ENCODE measurements around the gene TSPAN17. TPM values are rescaled to one million over a fixed set of nuclear protein-coding genes. Genes with fewer than 3 reads are reported as not detected.
"Not testable (repeated sequence)": the region's sequence is repeated elsewhere in the genome, so short reads cannot be mapped to it uniquely, and the experiment has no call there.

Gene TSPAN17
- total RNA-seq = 37.3 and 37.5 TPM in 2 replicates
- long read RNA-seq, partial matches to known transcripts = 3 of 6 reads
- long read RNA-seq, other reads (novel, unspliced or antisense) = 1 of 6 reads

- no peak for TF ChIP-seq CTCF (IDR thresholded peaks at IDR 0.05; ENCODE audit: unreplicated experiment)
- Mint-ChIP-seq H3K9me3 (ENCODE audit: low read depth) (no peaks in the 10 kb centered on the region), H3K4me1 (ENCODE audit: low read depth) (no peaks in the 10 kb centered on the region), H3K27ac (peak within 1 kb of the TSS; percentile 85), H3K4me3 (ENCODE audit: low read depth) (peak within 1 kb of the TSS; percentile 82), H3K36me3 (ENCODE audit: insufficient read depth) (peaks cover 2% of the 10 kb centered on the region), H3K27me3 (peaks cover 14% of the 10 kb centered on the region)
- peak; percentile 100 for DNase-seq (ENCODE audit: low spot score, unreplicated experiment)
These were observed at the start of gene TSPAN17 for GRCh38 chr5:176647030-176647842. TSPAN17 (plus strand) TSS chr5:176647484; CDS start chr5:176647616, 132 bp downstream.

- H3K9me3 Mint-ChIP-seq (ENCODE audit: low read depth); H3K4me1 Mint-ChIP-seq (ENCODE audit: low read depth); H3K36me3 Mint-ChIP-seq (ENCODE audit: insufficient read depth); H3K4me3 Mint-ChIP-seq (ENCODE audit: low read depth); H3K27ac Mint-ChIP-seq; DNase-seq (ENCODE audit: low spot score, unreplicated experiment): not testable (repeated sequence)
- peaks cover 20% of the 10 kb centered on the region for H3K27me3 Mint-ChIP-seq
These were observed 47.4 kb upstream of the TSPAN17 start for GRCh38 chr5:176599749-176600430.

GRCh38 chr5:176601901-176602482 lies 45.3 kb upstream of the TSPAN17 start:
- peaks cover 14% of the 10 kb centered on the region for H3K27me3 Mint-ChIP-seq
- TF ChIP-seq CTCF (IDR thresholded peaks at IDR 0.05; ENCODE audit: unreplicated experiment) = no peak
- no peaks in the 10 kb centered on the region for H3K9me3 Mint-ChIP-seq (ENCODE audit: low read depth)
- DNase-seq (ENCODE audit: low spot score, unreplicated experiment) = no peak
- H3K36me3 Mint-ChIP-seq (ENCODE audit: insufficient read depth) = peaks cover 1% of the 10 kb centered on the region
- peaks cover 3% of the 10 kb centered on the region for H3K4me1 Mint-ChIP-seq (ENCODE audit: low read depth)
- H3K27ac Mint-ChIP-seq = no peak overlapping the region
- H3K4me3 Mint-ChIP-seq (ENCODE audit: low read depth) = no peak overlapping the region

GRCh38 chr5:176603091-176603490 lies 44.2 kb upstream of the TSPAN17 start:
- H3K4me1 Mint-ChIP-seq (ENCODE audit: low read depth) = peaks cover 3% of the 10 kb centered on the region
- peak overlapping the region; percentile 26 for H3K27ac Mint-ChIP-seq
- H3K9me3 Mint-ChIP-seq (ENCODE audit: low read depth) = no peaks in the 10 kb centered on the region
- peaks cover 14% of the 10 kb centered on the region for H3K27me3 Mint-ChIP-seq
- H3K4me3 Mint-ChIP-seq (ENCODE audit: low read depth) = no peak overlapping the region
- no peak for TF ChIP-seq CTCF (IDR thresholded peaks at IDR 0.05; ENCODE audit: unreplicated experiment)
- DNase-seq (ENCODE audit: low spot score, unreplicated experiment) = no peak
- peaks cover 1% of the 10 kb centered on the region for H3K36me3 Mint-ChIP-seq (ENCODE audit: insufficient read depth)

GRCh38 chr5:176606032-176606431 lies 41.3 kb upstream of the TSPAN17 start:
- no peaks in the 10 kb centered on the region for H3K36me3 Mint-ChIP-seq (ENCODE audit: insufficient read depth)
- no peak for TF ChIP-seq CTCF (IDR thresholded peaks at IDR 0.05; ENCODE audit: unreplicated experiment)

More at GRCh38 chr5:176606032-176606431, 41.3 kb upstream of the TSPAN17 start:
- peaks cover 17% of the 10 kb centered on the region for H3K27me3 Mint-ChIP-seq
- no peak for DNase-seq (ENCODE audit: low spot score, unreplicated experiment)
- H3K27ac Mint-ChIP-seq = no peak overlapping the region
- H3K4me1 Mint-ChIP-seq (ENCODE audit: low read depth) = peaks cover 9% of the 10 kb centered on the region
- no peaks in the 10 kb centered on the region for H3K9me3 Mint-ChIP-seq (ENCODE audit: low read depth)
- H3K4me3 Mint-ChIP-seq (ENCODE audit: low read depth) = no peak overlapping the region

Data from progenitor cell of endocrine pancreas (in vitro differentiated cells).